KMS-11 (cell line): ENCODE results near the gene PLCB4.
"Not testable (repeated sequence)": the region's sequence is repeated elsewhere in the genome, so short reads cannot be mapped to it uniquely, and the experiment has no call there.

Source experiments
- H2AFZ ChIP-seq: fragments of 200-600 bp; sonication (generic); 2 replicates; pipeline ENCODE4 v1.6.1; 2016; ENCODE audit warnings: antibody characterized with exemption, mixed run types, low read depth
- H3K27ac ChIP-seq: fragments of 200-600 bp; sonication (generic); 2 replicates; pipeline ENCODE4 v1.6.1; 2016; ENCODE audit warnings: mild to moderate bottlenecking, mixed run types
- H3K27me3 ChIP-seq: fragments of 200-600 bp; sonication (generic); 2 replicates; pipeline ENCODE4 v1.6.1; 2017; ENCODE audit warnings: mild to moderate bottlenecking, low read depth, mixed run types, moderate library complexity; ENCODE audit not compliant: insufficient read depth
- H3K36me3 ChIP-seq: fragments of 200-600 bp; sonication (generic); 2 replicates; pipeline ENCODE4 v1.6.1; 2017; ENCODE audit warnings: mild to moderate bottlenecking, mixed run types; ENCODE audit not compliant: insufficient read depth
- H3K4me1 ChIP-seq: fragments of 200-600 bp; sonication (generic); 2 replicates; pipeline ENCODE4 v1.6.1; 2016; ENCODE audit warnings: mild to moderate bottlenecking, low read depth, mixed run types; ENCODE audit not compliant: poor library complexity, severe bottlenecking
- H3K4me2 ChIP-seq: fragments of 200-600 bp; sonication (generic); 2 replicates; pipeline ENCODE4 v1.7.0; 2016; ENCODE audit warnings: mild to moderate bottlenecking, mixed run types
- H3K4me3 ChIP-seq: fragments of 200-600 bp; sonication (generic); IDR thresholded peaks from 2 replicates; pipeline ENCODE4 v1.6.1; 2017; ENCODE audit warnings: low read depth, low read length, mixed read lengths; ENCODE audit not compliant: insufficient read depth
- H3K79me2 ChIP-seq: fragments of 200-600 bp; sonication (generic); 2 replicates; pipeline ENCODE4 v1.6.1; 2016; ENCODE audit warnings: low read depth, mixed run types; ENCODE audit not compliant: insufficient read depth
- H3K9ac ChIP-seq: fragments of 200-600 bp; sonication (generic); 2 replicates; pipeline ENCODE4 v1.6.1; 2016; ENCODE audit warnings: mild to moderate bottlenecking, mixed run types
- H4K20me1 ChIP-seq: fragments of 200-600 bp; sonication (generic); 2 replicates; pipeline ENCODE4 v1.6.1; 2016; ENCODE audit warnings: mild to moderate bottlenecking, mixed run types; ENCODE audit not compliant: insufficient read depth
- TF ChIP-seq, protein P1 (sequence below): fragments of 200-600 bp; sonication (generic); conservative IDR thresholded peaks from 2 replicates; pipeline ENCODE4 v1.6.1; 2017; ENCODE audit warnings: low read depth, mild to moderate bottlenecking, antibody characterized with exemption, low read length, moderate library complexity, mixed read lengths

PLCB4 gene

DNA sequence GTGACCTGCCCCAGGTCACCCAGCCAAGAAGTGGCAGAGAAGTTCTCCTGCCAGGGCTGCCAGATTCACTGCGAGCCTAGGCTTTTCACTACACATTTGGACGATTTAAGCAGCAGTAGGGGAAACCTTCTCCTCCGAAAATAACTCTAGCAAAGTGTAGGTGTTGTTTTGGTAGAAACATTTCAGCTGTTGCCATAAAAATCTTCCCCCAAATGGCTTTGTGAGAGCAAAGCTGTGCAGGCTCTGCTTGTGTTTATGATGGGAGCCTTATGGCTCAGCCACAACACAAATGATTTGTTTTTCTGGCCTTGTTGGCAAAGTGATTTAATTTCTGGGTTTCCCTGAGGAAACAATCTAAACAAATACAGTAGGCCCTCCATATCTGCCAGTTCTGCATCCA, 81.8 kb downstream of the PLCB4 start:
- Histone ChIP-seq H3K27ac (no peak overlapping the region), H3K4me1 (peaks cover 27% of the 10 kb centered on the region), H3K4me2 (no peak overlapping the region), H3K36me3 (no peaks in the 10 kb centered on the region), H2AFZ (no peak overlapping the region), H3K79me2 (no peaks in the 10 kb centered on the region), H3K4me3 (no peak overlapping the region), H3K9ac (no peak overlapping the region), H4K20me1 (no peaks in the 10 kb centered on the region), H3K27me3 (no peaks in the 10 kb centered on the region)
- TF ChIP-seq, protein P1, sequence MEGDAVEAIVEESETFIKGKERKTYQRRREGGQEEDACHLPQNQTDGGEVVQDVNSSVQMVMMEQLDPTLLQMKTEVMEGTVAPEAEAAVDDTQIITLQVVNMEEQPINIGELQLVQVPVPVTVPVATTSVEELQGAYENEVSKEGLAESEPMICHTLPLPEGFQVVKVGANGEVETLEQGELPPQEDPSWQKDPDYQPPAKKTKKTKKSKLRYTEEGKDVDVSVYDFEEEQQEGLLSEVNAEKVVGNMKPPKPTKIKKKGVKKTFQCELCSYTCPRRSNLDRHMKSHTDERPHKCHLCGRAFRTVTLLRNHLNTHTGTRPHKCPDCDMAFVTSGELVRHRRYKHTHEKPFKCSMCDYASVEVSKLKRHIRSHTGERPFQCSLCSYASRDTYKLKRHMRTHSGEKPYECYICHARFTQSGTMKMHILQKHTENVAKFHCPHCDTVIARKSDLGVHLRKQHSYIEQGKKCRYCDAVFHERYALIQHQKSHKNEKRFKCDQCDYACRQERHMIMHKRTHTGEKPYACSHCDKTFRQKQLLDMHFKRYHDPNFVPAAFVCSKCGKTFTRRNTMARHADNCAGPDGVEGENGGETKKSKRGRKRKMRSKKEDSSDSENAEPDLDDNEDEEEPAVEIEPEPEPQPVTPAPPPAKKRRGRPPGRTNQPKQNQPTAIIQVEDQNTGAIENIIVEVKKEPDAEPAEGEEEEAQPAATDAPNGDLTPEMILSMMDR, result no peak

DNA sequence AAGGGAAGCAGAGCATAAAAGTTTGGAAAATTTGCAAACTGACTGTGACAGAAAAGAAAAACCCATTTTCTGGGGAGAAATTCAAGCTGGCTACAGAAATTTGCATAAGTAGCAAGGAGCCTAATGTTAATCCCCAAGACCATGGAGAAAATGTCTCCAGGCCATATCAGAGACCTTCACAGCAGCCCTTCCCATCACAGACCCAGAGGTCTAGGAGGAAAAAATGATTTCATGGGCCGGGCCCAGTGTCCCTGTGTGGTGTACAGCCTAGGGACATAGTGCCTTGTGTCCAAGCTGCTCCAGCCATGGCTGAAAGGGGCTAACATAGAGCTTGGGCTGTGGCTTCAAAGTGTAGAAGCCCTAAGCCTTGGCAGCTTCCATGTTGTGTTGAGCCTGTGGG, 83.3 kb downstream of the PLCB4 start:
- H2AFZ ChIP-seq, H4K20me1 ChIP-seq, H3K79me2 ChIP-seq, H3K9ac ChIP-seq, H3K4me2 ChIP-seq, H3K27me3 ChIP-seq, H3K4me3 ChIP-seq, H3K36me3 ChIP-seq, H3K27ac ChIP-seq: not testable (repeated sequence)
- peaks cover 12% of the 10 kb centered on the region for H3K4me1 ChIP-seq

DNA sequence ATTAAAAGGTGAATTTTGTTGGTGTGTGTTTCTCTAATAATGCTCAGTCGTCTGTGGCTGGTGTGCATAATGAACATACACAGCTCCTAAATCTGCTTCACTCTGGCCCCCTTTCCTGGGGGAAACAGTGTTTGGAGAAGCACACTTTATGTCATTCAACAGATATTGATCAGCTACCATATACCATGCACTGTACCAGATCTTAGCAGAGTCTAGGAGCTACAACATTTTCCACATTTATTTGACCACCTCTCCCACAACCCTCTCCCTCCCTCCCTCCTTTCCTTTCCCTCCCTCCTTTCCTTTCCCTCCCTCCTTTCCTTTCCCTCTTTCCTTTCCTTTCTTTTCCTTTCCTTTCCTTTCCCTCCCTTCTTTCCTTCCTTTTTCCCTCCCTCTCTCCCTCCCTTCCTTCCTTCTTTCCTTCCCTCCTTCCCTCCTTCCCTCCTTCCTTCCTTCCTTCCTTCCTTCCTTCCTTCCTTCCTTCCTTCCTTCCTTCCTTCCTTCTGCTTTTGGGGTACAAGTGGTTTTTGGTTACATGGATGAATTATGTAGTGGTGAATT, 85.7 kb downstream of the PLCB4 start:
- no peaks in the 10 kb centered on the region for H3K36me3 ChIP-seq
- H3K9ac ChIP-seq, result no peak overlapping the region
- no peak overlapping the region for H3K4me3 ChIP-seq
- no peaks in the 10 kb centered on the region for H3K27me3 ChIP-seq
- H3K79me2 ChIP-seq, result no peaks in the 10 kb centered on the region
- no peak overlapping the region for H2AFZ ChIP-seq
- H3K27ac ChIP-seq, result no peak overlapping the region
- TF ChIP-seq, protein P1, result no peak
- H4K20me1 ChIP-seq, result no peaks in the 10 kb centered on the region
- H3K4me2 ChIP-seq, result no peak overlapping the region
- H3K4me1 ChIP-seq, result no peaks in the 10 kb centered on the region

DNA sequence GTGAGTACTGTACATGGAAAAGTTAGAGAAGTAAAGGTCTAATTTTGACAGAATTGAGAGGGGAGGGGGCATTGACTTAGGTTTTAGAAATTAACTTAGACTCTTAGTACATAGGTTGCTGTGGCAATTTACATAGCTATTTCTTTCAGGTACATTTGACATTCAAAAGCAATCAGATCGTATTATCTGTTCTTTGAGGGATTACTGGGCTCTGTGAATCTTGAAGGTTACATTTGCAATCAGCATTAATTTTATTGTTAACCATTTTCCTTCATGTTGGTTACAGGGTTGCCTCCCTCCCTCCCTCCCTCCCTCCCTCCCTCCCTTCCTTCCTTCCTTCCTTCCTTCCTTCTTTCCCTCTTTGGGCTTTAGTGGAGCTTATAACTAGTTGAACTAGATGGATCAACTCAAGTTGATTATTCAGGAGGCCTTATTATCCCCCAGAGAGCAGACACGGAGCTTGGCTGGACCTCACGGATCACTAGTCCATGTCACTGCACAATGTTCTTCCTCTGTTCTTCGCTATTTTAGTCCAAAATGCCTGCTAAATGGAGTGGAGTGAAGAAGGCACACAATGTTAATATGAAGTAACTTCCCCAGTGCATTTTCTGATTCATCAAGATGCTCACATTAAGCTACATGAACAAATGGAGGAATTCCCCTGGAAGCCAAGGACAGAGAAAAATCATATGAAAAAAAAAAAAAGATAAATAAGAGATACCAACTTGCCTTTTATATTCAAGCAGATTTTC, 87.8 kb downstream of the PLCB4 start:
- no peak overlapping the region for H3K4me3 ChIP-seq
- no peak overlapping the region for H3K27ac ChIP-seq
- H3K9ac ChIP-seq, result no peak overlapping the region
- H3K36me3 ChIP-seq, result no peaks in the 10 kb centered on the region
- no peak overlapping the region for H3K4me2 ChIP-seq
- H3K27me3 ChIP-seq, result no peaks in the 10 kb centered on the region
- H3K4me1 ChIP-seq, result no peaks in the 10 kb centered on the region
- TF ChIP-seq, protein P1, result no peak
- H4K20me1 ChIP-seq, result no peaks in the 10 kb centered on the region
- no peaks in the 10 kb centered on the region for H3K79me2 ChIP-seq
- H2AFZ ChIP-seq, result no peak overlapping the region

DNA sequence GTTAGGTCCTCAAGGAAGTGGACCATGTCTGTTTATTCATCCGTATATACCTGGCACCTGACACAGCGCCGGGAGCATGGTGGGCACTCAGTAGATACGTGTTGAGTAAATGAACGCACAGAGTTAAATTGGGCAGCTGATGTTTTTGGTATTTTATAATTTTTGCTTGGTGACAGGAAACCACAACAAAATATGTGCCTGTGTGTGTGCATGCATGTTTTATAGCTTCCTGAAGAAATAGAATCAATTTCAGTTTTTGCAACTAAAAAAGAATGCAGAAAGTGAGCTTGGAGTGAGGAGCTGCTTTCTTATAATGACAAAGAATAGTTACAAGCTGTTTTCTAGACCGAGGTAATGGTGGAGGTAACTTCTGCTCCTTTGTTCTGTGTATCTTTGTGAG, 91.4 kb downstream of the PLCB4 start:
- H3K27ac ChIP-seq, result no peak overlapping the region
- no peak overlapping the region for H3K4me3 ChIP-seq
- H3K4me1 ChIP-seq, result no peaks in the 10 kb centered on the region
- no peaks in the 10 kb centered on the region for H3K27me3 ChIP-seq
- H3K4me2 ChIP-seq, result no peak overlapping the region
- H4K20me1 ChIP-seq, result no peaks in the 10 kb centered on the region
- H3K9ac ChIP-seq, result no peak overlapping the region
- H3K79me2 ChIP-seq, result no peaks in the 10 kb centered on the region
- H3K36me3 ChIP-seq, result no peaks in the 10 kb centered on the region
- TF ChIP-seq, protein P1, result no peak
- H2AFZ ChIP-seq, result no peak overlapping the region
